IMR-90 (cell line): ENCODE measurements around the gene TMEM144. TPM values are rescaled to one million over a fixed set of nuclear protein-coding genes. Genes with fewer than 3 reads are reported as not detected.

Source experiments
- ATAC-seq: fragments of 200-7000 bp; cut with Tn5 transposase; 2 replicates; pipeline ENCODE4 v1.9.1; 2020; ENCODE audit warnings: low read depth, mild to moderate bottlenecking, moderate library complexity
- BruUV-seq: library from RNA; stranded (reverse); fragments of 400-500 nt; replicated peaks from 2 replicates; lab custom pipeline; 2021; lab: Mats Ljungman, UMichigan
- CTCF ChIA-PET: fragments of 300-600 bp; formaldehyde crosslinking; extraction: SDS; loops from one replicate; lab custom pipeline; 2021; ENCODE audit warnings: antibody characterized with exemption; lab: Yijun Ruan, JAX
- POLR2A ChIA-PET: fragments of 300-600 bp; sonication (Branson Sonifier 250); formaldehyde crosslinking; loops from one replicate; lab custom pipeline; 2022; ENCODE audit warnings: antibody characterized with exemption; ENCODE audit not compliant: unreplicated experiment; lab: Charles Lee
- DNase-seq: peaks from one replicate; pipeline ENCODE4 v3.0.0; 2013
- H2AFZ ChIP-seq: replicated peaks from 2 replicates; pipeline ENCODE3; 2013; ENCODE audit warnings: low read length, mild to moderate bottlenecking; ENCODE audit not compliant: poor library complexity
- H2AK5ac ChIP-seq: 2 replicates; pipeline ENCODE4 v1.6.1; 2013; ENCODE audit warnings: low read depth, low read length, inconsistent platforms
- H2AK9ac ChIP-seq: replicated peaks from 2 replicates; pipeline ENCODE3; 2013; ENCODE audit warnings: mild to moderate bottlenecking, low read depth, low read length, moderate library complexity; ENCODE audit not compliant: poor library complexity
- H2BK120ac ChIP-seq: 2 replicates; pipeline ENCODE4 v1.6.1; 2013; ENCODE audit warnings: low read depth, low read length, inconsistent platforms
- H2BK15ac ChIP-seq: 3 replicates; pipeline ENCODE4 v1.6.1; 2013; ENCODE audit warnings: low read depth, low read length, inconsistent platforms
- H2BK20ac ChIP-seq: 2 replicates; pipeline ENCODE4 v1.6.1; 2013; ENCODE audit warnings: low read depth, mild to moderate bottlenecking, inconsistent platforms, low read length, moderate library complexity
- H2BK5ac ChIP-seq: 2 replicates; pipeline ENCODE4 v1.6.1; 2013; ENCODE audit warnings: mild to moderate bottlenecking, low read depth, low read length, inconsistent platforms; ENCODE audit not compliant: poor library complexity, severe bottlenecking
- H3K14ac ChIP-seq: replicated peaks from 2 replicates; pipeline ENCODE4 v1.6.1; 2013; ENCODE audit warnings: low read depth, low read length, inconsistent platforms
- H3K18ac ChIP-seq: 2 replicates; pipeline ENCODE4 v1.6.1; 2013; ENCODE audit warnings: low read depth, low read length, control low read depth
- H3K23ac ChIP-seq: 2 replicates; pipeline ENCODE4 v1.6.1; 2013; ENCODE audit warnings: low read depth, low read length, inconsistent platforms
- H3K27ac ChIP-seq: 2 replicates; pipeline ENCODE4 v1.5.1; 2013; ENCODE audit warnings: mild to moderate bottlenecking, control low read depth, low read length; ENCODE audit not compliant: insufficient read depth
- H3K27me3 ChIP-seq: 2 replicates; pipeline ENCODE4 v1.6.1; 2013; ENCODE audit warnings: low read length; ENCODE audit not compliant: control insufficient read depth, insufficient read depth
- H3K36me3 ChIP-seq: 2 replicates; pipeline ENCODE4 v1.6.1; 2013; ENCODE audit warnings: low read length, mixed read lengths; ENCODE audit not compliant: control insufficient read depth, insufficient read depth
- H3K4ac ChIP-seq: 2 replicates; pipeline ENCODE4 v1.6.1; 2013; ENCODE audit warnings: low read depth, low read length, inconsistent platforms
- H3K4me1 ChIP-seq: 2 replicates; pipeline ENCODE4 v1.6.1; 2013; ENCODE audit warnings: low read length, mixed read lengths; ENCODE audit not compliant: control insufficient read depth, insufficient read depth
- H3K4me2 ChIP-seq: 2 replicates; pipeline ENCODE4 v1.6.1; 2013; ENCODE audit warnings: low read depth, mild to moderate bottlenecking, control low read depth, low read length, moderate library complexity
- H3K4me3 ChIP-seq: 2 replicates; pipeline ENCODE4 v1.5.1; 2013; ENCODE audit warnings: low read depth, mild to moderate bottlenecking, control low read depth, low read length, moderate library complexity; ENCODE audit not compliant: insufficient read depth
- H3K56ac ChIP-seq: 2 replicates; pipeline ENCODE4 v1.6.1; 2013; ENCODE audit warnings: low read length, inconsistent platforms; ENCODE audit not compliant: insufficient read depth; ENCODE audit errors: extremely low read depth
- H3K79me1 ChIP-seq, 2 experiments: 2 replicates each; pipeline ENCODE4 v1.6.1; 2013; ENCODE audit warnings: low read length in 2 of 2, inconsistent platforms in 1 of 2, low read depth in 1 of 2
- H3K9ac ChIP-seq: 2 replicates; pipeline ENCODE4 v1.6.1; 2013; ENCODE audit warnings: low read depth, low read length, control low read depth
- H3K9me1 ChIP-seq: 2 replicates; pipeline ENCODE4 v1.6.1; 2013; ENCODE audit warnings: low read length, inconsistent platforms; ENCODE audit not compliant: insufficient read depth
- H3K9me3 ChIP-seq: 2 replicates; pipeline ENCODE4 v1.6.1; 2013; ENCODE audit warnings: low read length; ENCODE audit not compliant: control insufficient read depth, insufficient read depth
- H4K20me1 ChIP-seq: 2 replicates; pipeline ENCODE4 v1.6.1; 2013; ENCODE audit warnings: low read length, inconsistent platforms; ENCODE audit not compliant: insufficient read depth
- H4K5ac ChIP-seq: 2 replicates; pipeline ENCODE4 v1.6.1; 2013; ENCODE audit warnings: mild to moderate bottlenecking, low read depth, low read length, control low read depth
- H4K8ac ChIP-seq, 2 experiments: 2 replicates each; pipeline ENCODE4 v1.6.1; 2013; ENCODE audit warnings: low read depth in 2 of 2, low read length in 2 of 2, control low read depth in 1 of 2, inconsistent platforms in 1 of 2
- H4K91ac ChIP-seq: 2 replicates; pipeline ENCODE4 v1.6.1; 2013; ENCODE audit warnings: low read depth, low read length, inconsistent platforms; ENCODE audit not compliant: insufficient read depth
- CEBPB ChIP-seq: IDR thresholded peaks from 2 replicates; pipeline ENCODE4 v1.6.1; 2012; ENCODE audit warnings: low read depth, low read length, improper control_type of control experiment
- CTCF ChIP-seq: conservative IDR thresholded peaks from 2 replicates; pipeline ENCODE4 v1.5.1; 2012; ENCODE audit warnings: mild to moderate bottlenecking, low read depth, low read length, improper control_type of control experiment
- RFX5 ChIP-seq: IDR thresholded peaks from 2 replicates; pipeline ENCODE4 v1.8.0; 2012; ENCODE audit warnings: low read depth, mild to moderate bottlenecking, low read length, moderate library complexity
- WGBS, 2 experiments: methylation state at CpG; one replicate each; pipeline versions ENCODE4 v1.1.5 to v1.1.7; 2013; ENCODE audit warnings: missing lambda C conversion rate in 2 of 2; ENCODE audit not compliant: insufficient read length in 1 of 2; ENCODE audit errors: extremely low coverage in 2 of 2; 5-methylcytosine and 5-hydroxymethylcytosine counted together
- dilution Hi-C: fragments of 300-500 bp; cut with HindIII; formaldehyde crosslinking; loops from one replicate; pipeline ENCODE4 v1.14.3; 2018; ENCODE audit warnings: low sequenced_read_pairs; ENCODE audit not compliant: unreplicated experiment
- in situ Hi-C: fragments of 300-500 bp; cut with MboI; formaldehyde crosslinking; loops from 3 replicates; pipeline ENCODE4 v1.14.3; 2019; ENCODE audit warnings: low sequenced_read_pairs, inconsistent platforms, mixed read lengths
- intact Hi-C: fragments of 100-400 bp; cut with micrococcal nuclease; formaldehyde crosslinking; loops from 2 replicates; pipeline ENCODE4 v1.10.0; 2022
- polyA plus RNA-seq, 3 experiments: library from polyadenylated mRNA; depleted of rRNA; stranded (reverse); fragments of >200 nt; gene quantifications; 2 replicates each; pipeline ENCODE4 v1.2.3, GENCODE V29; 2012; ENCODE audit warnings: low replicate concordance in 1 of 3
- total RNA-seq: library from RNA; depleted of rRNA; stranded (reverse); fragments of >200 nt; gene quantifications from 2 replicates; pipeline ENCODE4 v1.2.3, GENCODE V29; 2012
- TF ChIP-seq, protein P1 (sequence below): fragments of 150-350 bp; IDR thresholded peaks from 2 replicates; pipeline ENCODE4 v1.6.1; 2017; ENCODE audit warnings: mild to moderate bottlenecking, antibody characterized with exemption, low read length, low read depth

TMEM144 gene
- total and polyA plus RNA-seq, 2 of the 4 experiments (the other 2 are of a cell fraction): 0.58 to 2.2 TPM

DNA sequence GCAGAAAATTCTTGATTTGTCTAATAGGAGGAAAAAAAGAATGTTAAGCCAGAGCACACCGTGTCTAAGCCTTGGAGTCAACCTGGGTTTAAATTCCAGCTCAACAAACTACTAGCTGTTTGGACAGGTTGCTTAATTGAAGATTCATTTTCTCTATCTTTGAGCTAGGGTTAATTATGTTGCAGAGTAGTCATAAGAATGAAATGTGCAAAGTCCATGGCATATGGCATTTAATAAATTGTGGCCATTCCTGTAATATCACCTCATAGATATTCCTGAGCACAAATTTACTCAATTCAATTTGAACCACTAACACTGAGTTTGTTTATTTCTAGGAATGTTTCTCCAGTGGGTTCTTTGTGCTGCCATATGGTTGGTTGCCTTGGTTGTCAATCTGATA, 4.6 kb downstream of the TMEM144 start:
- no peak overlapping the region for H2AK5ac ChIP-seq
- no peak overlapping the region for H2BK15ac ChIP-seq
- no peaks in the 10 kb centered on the region for H3K79me1 ChIP-seq
- no peaks in the 10 kb centered on the region for H3K27me3 ChIP-seq
- H2BK20ac ChIP-seq: no peak overlapping the region
- no peak overlapping the region for H3K27ac ChIP-seq
- in situ Hi-C loops (no loop called here), intact Hi-C loops (no loop called here), dilution Hi-C loops (no loop called here)
- H2AK9ac ChIP-seq: no peak overlapping the region
- no peak overlapping the region for H4K91ac ChIP-seq
- H2BK5ac ChIP-seq: no peak overlapping the region
- H2BK120ac ChIP-seq: no peak overlapping the region
- no CpG with 5 or more reads among the region's 1 CpG for WGBS, 2 experiments
- CTCF ChIA-PET: no interaction called here
- POLR2A ChIA-PET: no interaction called here
- no peak overlapping the region for H3K4me2 ChIP-seq
- H3K9me1 ChIP-seq: peaks cover 2% of the 10 kb centered on the region; the same call in 1 of the 2 replicates
- no peak overlapping the region for H3K56ac ChIP-seq
- no peaks in the 10 kb centered on the region for H3K9me3 ChIP-seq
- no peak overlapping the region for H3K23ac ChIP-seq
- H3K18ac ChIP-seq: no peak overlapping the region
- H3K36me3 ChIP-seq: no peaks in the 10 kb centered on the region
- ATAC-seq (no peak), DNase-seq (no peak)
- no peak overlapping the region for H3K4ac ChIP-seq
- no peak overlapping the region for H3K4me3 ChIP-seq
- H4K8ac ChIP-seq: no peak overlapping the region
- no peak overlapping the region for H4K5ac ChIP-seq
- no peak for TF ChIP-seq RFX5
- TF ChIP-seq CTCF: no peak
- TF ChIP-seq, protein P1, sequence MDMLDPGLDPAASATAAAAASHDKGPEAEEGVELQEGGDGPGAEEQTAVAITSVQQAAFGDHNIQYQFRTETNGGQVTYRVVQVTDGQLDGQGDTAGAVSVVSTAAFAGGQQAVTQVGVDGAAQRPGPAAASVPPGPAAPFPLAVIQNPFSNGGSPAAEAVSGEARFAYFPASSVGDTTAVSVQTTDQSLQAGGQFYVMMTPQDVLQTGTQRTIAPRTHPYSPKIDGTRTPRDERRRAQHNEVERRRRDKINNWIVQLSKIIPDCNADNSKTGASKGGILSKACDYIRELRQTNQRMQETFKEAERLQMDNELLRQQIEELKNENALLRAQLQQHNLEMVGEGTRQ: no peak
- no peak for TF ChIP-seq CEBPB
- H3K9ac ChIP-seq: no peak overlapping the region
- H2AFZ ChIP-seq: no peak overlapping the region
- H4K20me1 ChIP-seq: no peaks in the 10 kb centered on the region
- peaks cover 3% of the 10 kb centered on the region; the same call in 1 of the 2 replicates for H3K4me1 ChIP-seq
- BruUV-seq: no TSS peak
- H3K14ac ChIP-seq: no peak overlapping the region
